GM19468 (cell line): ENCODE data around the gene TRAF3.
"Not testable (repeated sequence)": the region's sequence is repeated elsewhere in the genome, so short reads cannot be mapped to it uniquely, and the experiment has no call there.

Experiments used
- ATAC-seq: cut with Tn5 transposase; IDR thresholded peaks from one replicate; pipeline ENCODE4 v1.9.1; 2021; ENCODE audit warnings: mild to moderate bottlenecking, moderate library complexity, moderate number of reproducible peaks; ENCODE audit not compliant: unreplicated experiment; ENCODE audit errors: extremely low read depth

TRAF3 gene

GRCh38 chr14:102802834-102803523 is 25.7 kb downstream of the TRAF3 start:
- no peak for ATAC-seq

DNA sequence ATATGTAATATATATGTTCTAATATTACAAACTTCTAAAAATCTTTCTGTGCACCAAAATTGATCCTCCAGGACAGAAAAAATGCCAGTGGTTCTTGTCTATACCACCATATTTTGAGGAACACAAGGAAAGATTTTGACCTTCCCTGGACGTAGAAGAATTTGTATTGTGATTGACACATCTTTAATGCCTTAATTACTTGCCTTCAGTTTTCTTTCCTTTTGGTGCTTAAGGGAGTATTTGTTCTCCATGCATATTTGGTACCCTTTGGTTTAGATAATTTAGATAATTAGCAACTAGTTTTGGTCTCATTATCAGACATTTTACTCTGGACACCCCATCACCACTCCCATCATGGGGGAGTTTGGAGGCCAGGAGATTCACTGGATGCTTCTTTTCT is 27.6 kb downstream of the TRAF3 start:
- no peak for ATAC-seq

GRCh38 chr14:102805371-102805891 is 28.2 kb downstream of the TRAF3 start:
- ATAC-seq = no peak

DNA sequence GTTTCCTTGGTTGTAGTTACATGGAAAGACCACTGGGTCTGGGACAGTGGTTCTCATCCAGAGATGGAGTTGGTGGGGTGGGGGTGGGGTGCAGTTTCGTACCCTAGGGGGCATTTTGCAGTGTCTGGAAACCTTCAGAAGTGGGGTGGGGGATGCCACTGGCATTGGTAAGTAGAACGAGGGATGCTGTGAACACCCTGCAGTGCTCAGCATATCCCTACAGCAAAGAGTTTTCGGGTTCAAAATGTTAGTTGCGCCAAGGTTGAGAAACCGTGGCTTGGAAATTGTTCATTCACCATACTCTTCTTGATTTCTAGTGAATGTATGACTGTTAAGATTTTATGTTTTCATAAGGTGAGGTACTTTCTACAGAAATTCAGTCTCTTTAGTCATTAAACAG is 28.7 kb downstream of the TRAF3 start:
- ATAC-seq = no peak

DNA sequence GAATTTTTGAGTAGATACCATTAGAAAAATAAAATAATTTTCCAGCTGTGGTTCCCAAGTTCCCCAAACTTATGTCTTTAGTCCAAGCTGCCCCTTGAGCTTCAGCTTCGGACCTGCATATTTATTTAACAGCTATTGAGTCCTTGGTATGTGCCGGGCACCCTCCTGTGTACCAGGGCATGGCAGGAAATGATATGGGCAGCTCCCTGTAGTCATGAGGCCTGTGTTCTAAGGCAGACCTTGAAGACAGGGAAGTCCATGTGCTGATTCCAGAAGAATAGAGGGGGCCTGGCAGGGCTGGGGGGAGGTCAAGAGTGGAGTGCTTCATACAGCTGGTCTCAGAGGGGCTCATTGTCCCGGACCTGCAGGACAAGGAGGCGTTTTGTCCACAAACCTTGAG is 29.2 kb downstream of the TRAF3 start:
- no peak for ATAC-seq

DNA sequence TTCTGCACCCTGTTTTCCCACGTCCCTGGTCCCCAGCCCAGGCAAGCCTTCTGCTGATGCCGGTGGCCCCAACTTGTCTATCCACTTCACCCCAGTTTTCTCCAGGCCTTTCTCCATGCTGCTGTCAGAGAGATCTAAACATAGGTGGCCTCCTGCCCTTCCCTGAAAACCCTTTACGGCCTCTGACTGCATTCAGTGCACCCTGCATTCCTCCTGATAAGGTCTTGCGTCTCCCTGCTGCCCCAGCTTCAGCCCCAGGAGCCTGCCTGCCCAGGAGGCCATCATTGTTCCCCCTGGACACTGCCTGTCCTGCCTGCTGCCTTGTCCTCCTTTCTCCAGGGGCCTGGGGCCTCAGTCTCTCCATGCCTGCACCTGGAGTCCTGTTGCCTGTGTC is 29.8 kb downstream of the TRAF3 start:
- no peak for ATAC-seq

- ATAC-seq = no peak
Measured at GRCh38 chr14:102809870-102810269, 32.6 kb downstream of the TRAF3 start.

GRCh38 chr14:102810523-102810922 is 33.3 kb downstream of the TRAF3 start:
- no peak for ATAC-seq

GRCh38 chr14:102811254-102811963 is 34.2 kb downstream of the TRAF3 start:
- ATAC-seq = no peak

DNA sequence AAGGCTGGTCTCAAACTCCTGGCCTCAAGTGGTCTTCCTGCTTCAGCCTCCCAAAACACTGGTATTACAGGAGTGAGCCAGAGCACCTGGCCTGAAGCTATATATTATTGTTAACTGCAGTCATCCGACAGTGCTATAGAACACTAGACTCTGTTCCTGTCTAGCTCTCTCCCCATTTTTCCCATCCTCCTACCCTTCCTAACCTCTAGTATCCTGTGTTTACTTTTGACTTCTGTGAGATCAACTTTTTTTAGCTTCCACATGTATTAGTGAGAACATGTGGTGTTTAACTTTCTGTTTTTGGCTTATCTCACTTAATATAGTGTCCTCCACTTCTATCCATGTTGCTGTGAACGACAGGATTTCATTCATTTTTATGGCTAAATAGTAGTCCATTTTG is 34.7 kb downstream of the TRAF3 start:
- ATAC-seq = no peak

DNA sequence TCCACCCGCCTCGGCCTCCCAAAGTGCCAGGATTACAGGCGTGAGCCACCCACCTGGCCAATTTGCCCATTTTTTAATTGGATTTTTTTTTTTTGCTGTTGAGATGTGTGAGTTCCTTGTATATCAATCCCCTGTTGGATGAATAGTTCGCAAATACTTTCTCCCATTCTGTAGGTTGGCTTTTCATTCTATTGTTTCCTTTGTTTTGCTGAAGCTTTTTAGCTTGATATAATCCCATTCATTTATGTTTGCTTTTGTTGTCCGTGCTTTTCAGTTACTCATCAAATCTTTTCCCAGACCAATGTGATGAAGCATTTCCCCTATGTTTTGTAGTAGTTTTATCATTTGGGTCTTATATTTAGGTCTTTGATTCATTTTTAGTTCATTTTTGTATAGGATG is 36.4 kb downstream of the TRAF3 start:
- no peak for ATAC-seq

GRCh38 chr14:102817318-102817717 is 40.1 kb downstream of the TRAF3 start:
- no peak for ATAC-seq

GRCh38 chr14:102817942-102818940 is 41.0 kb downstream of the TRAF3 start:
- no peak for ATAC-seq

DNA sequence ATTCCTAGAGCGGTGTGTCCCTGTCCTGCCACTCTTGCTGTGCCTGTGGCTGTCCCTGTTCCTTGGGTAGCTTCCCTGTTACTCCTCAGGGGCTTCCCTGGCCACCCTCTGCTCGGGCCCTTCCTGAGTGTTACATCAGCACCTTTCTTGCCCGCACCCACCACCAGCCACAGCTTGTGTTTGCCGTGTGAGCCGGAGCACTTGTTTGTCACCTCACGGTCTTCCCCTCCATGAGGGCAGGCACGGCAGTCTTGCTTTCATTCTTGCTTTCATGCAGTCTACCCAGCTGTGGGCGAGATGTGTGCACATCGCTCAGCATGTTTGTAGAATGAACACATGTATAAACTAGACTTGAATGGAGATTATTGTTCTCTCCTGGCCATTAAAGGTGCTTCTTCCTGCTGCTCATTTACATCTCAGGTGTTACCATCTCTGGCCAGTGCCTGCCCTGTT is 42.0 kb downstream of the TRAF3 start:
- peak; percentile 66 for ATAC-seq

DNA sequence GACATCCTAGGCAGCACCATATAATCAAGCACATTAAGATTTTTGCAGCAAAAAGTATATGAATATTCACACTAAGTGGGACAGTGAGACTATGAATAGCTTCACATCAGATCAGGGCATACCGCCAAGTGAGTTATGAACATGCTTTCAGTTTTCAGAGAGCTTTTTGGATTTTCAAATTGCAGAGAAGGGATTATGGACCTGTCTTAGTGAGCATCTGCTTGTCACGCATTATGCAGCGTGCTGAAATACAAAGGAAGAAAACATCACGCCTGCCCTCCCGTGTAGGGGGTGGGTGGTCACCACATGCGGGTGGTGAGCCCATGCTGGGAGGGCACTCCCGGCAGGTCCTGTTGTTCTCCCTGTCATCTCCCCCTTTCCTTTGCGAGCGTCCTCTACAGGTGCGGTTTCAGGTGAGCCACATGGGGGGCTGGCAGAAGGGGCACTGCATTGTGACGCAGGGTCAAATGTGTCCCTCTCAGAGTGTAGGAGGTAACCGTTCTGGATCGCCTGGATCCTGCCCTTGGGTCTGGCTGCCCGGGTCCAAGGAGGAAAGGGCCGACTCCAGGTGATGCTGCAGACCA is 42.6 kb downstream of the TRAF3 start:
- ATAC-seq = no peak

DNA sequence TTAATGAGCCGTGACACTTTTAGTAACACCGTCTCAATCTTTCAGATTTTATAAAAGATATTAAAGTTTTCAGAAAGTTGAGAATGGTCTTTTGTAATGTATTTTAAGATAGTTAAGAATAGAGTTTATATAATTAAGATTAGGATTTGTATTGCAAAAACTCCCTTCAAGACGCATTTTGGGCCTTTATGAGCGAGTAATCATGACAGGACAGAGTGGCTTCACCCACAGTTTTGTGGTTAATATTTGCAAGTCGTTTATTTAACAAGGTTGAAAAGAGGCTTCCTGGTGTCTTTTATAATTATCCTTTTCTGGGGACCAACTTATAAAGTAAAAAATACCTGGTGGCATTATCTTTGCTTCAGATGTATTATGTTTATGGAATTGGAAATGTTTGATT is 44.0 kb downstream of the TRAF3 start:
- no peak for ATAC-seq

DNA sequence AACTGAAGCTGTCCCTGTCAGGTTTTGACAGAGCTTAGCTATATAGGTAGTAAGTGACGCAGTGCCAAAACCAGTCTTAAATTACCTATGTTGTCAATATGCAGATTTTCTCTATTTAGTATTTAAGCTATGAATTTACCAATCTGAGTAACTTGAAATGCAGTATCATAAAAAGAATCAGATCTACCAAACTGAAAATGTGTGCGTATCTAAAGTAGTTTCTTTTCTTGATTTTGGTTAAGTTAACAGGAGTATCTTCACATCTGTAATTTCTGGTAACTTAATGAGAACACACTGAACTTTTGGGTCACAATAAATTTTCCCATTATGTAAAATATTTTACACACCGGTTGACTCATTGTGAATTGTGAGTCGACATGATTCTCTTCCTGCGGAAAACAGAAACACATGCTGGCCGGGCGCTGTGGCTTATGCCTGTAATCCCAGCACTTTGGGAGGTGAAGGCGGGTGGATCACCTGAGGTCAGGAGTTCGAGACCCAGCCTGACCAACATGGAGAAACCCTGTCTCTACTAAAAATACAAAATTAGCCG is 45.1 kb downstream of the TRAF3 start:
- ATAC-seq = no peak

- not testable (repeated sequence) for ATAC-seq
Measured at GRCh38 chr14:102822887-102823286, 45.6 kb downstream of the TRAF3 start.

GRCh38 chr14:102823546-102823945 is 46.3 kb downstream of the TRAF3 start:
- no peak for ATAC-seq

DNA sequence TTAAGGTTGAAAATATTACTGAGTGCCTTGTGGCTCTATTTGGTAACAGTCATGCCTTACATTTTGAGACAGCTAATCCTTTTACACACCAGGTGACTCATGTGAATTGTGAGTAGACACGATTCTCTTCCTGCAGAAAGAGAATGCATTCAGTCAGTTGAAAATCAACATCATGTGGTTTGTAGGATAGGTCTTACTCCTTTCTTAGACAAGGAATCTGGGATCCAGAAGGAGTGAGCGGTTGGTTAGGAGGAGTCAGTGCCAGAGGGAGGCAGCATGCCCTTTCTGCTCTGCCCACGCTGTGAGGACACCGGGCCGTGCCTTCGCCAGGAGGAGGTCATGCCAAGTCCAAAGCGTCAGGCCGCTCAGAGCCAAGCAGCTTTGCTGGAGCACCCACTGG is 47.6 kb downstream of the TRAF3 start:
- no peak for ATAC-seq
